GM19193 (cell line): ENCODE results near the gene DTNA.

ENCODE experiments used
- POLR2A ChIP-seq: IDR thresholded peaks from 4 replicates; pipeline ENCODE4 v1.6.1; 2011; ENCODE audit not compliant: insufficient read depth, insufficient read length; ENCODE audit errors: extremely low read depth

The DTNA gene

DNA sequence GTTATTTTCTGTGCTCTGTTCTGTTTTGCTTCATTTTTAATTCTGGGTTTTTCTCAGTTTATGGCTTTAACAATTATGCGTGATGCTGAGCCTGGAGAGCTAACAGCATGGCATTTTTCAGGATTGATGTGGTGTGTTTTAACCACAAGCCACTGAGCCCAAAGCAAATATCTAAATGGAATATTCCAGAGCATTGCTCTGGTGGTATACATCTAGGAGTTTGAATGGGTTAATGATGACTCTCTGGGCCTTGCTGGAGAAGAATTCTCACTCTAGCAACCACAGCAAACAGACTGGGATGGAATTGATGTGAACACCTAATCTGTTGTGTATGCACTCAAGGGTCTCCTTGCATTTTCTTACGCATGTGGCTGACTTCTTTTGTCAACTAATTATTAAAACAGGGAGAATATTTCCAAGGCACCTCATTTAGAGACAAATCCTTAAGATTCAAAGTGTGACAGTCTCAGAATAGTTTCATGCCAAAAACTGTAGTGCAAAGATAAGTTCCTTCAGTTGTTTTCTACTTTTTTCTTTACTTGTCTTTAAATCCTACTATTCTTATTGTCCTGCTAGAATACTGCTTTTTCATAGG is 164.0 kb downstream of the DTNA start:
- no peak for TF ChIP-seq POLR2A

GRCh38 chr18:34875150-34875549 is 165.1 kb downstream of the DTNA start:
- TF ChIP-seq POLR2A, result no peak

- no peak for TF ChIP-seq POLR2A
These were observed 170.3 kb downstream of the DTNA start for GRCh38 chr18:34880403-34880802.

- no peak for TF ChIP-seq POLR2A
These were observed 171.1 kb downstream of the DTNA start for GRCh38 chr18:34880882-34881834.

GRCh38 chr18:34884436-34884835 is 174.3 kb downstream of the DTNA start:
- no peak for TF ChIP-seq POLR2A

DNA sequence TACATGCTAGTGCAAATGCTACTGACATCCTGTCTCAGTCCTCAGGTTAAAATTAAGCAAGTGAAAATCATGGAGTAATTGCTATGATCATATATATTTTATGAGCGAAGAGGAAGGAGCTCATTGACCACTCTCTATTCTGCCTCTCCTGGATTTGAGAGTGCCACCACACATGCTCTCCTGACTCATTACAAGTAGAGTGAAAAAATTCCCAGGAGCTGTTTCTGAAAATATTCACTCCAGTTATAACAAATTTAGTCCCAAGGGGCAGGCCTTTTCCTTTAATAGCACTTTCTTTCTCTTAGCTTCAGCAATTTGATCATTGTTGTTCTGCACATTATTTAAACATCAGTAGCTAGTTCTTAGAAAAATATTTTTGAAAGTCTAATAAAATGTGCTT is 176.1 kb downstream of the DTNA start:
- no peak for TF ChIP-seq POLR2A

DNA sequence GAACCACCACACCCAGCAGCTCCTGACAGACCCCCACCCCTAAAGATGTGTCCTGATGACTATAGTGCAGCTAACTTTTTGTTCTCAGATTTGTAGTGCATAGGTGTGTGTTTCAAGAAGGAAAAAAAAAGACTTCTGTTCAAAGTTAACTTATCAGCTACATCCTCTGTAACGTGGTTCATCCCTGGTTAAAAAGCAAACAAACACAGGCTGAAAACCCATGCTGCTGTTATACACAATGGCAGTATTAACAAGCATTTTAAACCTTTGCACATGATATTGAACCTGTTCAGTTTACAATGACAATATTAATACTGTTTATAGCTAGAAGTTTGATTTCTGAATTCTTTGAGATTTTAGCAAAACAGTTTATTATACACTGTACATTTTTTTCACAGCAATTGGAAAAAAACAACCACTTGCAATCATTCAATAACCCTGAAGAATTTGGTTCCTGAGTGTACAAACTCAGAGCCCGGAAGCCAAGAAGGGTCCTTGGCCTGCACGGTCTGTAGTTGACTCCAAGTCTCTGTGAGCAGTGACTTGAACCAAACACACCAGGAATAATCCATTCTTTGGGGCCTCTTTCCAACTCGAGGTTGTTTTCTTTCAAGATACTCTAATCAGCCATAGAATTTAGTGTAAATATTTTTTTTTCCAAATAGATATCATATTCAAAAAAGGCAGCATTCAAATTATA is 177.9 kb downstream of the DTNA start:
- no peak for TF ChIP-seq POLR2A

DNA sequence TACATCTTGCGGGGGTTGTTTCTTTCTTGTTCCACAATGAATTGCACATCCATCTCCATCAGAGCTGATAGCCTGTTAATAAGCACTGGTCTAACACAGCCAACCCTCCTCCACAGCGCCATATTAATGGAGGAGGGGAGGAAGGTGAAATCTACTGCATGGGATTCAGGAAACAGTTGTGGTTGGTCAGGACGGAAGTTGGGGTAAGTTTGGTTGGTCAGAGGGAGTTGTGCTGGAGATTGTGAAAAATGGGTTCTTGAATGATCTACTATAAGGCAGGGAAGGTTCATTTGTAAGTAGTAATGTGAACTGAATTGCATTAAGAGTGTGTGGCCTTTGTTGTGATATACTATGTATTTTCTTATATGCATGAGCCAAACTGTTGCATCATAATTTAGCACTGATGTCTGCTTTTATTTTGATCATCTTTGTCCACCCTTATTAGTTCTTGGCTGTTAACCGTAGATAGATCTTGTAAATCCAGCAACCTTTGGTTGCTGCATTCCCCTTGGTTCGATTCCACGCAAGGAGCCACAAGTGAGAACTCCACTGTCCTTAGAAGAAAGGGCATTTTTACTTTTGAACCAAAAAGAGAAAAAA is 180.5 kb downstream of the DTNA start:
- no peak for TF ChIP-seq POLR2A

- TF ChIP-seq POLR2A, result no peak
These were observed 182.3 kb downstream of the DTNA start for GRCh38 chr18:34892379-34892778.

GRCh38 chr18:34893239-34893638 is 183.1 kb downstream of the DTNA start:
- TF ChIP-seq POLR2A, result no peak

DNA sequence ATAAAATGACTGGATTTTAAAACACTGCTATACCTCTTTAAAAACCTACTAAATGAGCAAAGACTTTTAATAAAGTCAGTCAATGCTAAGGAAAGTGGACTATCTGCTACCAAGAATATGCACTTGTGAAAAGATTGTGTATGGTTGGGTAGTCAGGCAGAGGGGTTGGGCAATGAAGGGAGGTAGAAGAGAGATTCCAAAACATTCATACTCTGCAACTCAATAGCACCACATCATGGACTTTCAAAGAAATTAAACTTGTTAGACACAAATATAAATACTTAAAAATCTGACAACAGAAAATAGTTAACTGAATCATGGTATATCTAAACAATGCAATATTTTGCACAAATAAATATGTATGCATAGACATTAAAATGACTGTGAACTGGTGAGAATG is 191.2 kb downstream of the DTNA start:
- TF ChIP-seq POLR2A, result no peak

GRCh38 chr18:34904994-34905393 is 194.9 kb downstream of the DTNA start:
- TF ChIP-seq POLR2A, result no peak

- no peak for TF ChIP-seq POLR2A
These were observed 199.7 kb downstream of the DTNA start for GRCh38 chr18:34909637-34910364.

DNA sequence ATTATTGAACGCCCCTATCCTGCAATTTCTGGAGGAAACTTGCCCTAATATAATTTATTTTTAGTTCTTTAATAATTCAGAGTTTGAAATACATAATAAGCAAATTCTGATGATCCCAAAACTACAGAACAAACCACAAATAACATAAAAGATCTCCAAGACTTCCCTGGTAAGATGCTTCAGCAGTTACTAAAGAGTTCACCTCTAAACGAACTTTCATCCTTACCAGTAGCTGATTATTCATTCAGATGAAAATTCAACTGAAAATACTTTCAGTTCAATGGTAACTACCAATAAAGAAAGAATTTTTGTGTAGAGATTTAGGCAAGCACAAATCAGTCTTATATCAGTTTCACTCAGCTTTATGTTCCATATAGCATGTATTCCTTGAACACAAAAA is 201.0 kb downstream of the DTNA start:
- no peak for TF ChIP-seq POLR2A
